Glomerular visceral epithelial cell (primary cell): ENCODE results near the gene GNS.

ENCODE experiments used
- DNase-seq: peaks from one replicate; pipeline ENCODE4 v3.0.0-alpha.2; 2016; ENCODE audit errors: extremely low spot score

The GNS gene

DNA sequence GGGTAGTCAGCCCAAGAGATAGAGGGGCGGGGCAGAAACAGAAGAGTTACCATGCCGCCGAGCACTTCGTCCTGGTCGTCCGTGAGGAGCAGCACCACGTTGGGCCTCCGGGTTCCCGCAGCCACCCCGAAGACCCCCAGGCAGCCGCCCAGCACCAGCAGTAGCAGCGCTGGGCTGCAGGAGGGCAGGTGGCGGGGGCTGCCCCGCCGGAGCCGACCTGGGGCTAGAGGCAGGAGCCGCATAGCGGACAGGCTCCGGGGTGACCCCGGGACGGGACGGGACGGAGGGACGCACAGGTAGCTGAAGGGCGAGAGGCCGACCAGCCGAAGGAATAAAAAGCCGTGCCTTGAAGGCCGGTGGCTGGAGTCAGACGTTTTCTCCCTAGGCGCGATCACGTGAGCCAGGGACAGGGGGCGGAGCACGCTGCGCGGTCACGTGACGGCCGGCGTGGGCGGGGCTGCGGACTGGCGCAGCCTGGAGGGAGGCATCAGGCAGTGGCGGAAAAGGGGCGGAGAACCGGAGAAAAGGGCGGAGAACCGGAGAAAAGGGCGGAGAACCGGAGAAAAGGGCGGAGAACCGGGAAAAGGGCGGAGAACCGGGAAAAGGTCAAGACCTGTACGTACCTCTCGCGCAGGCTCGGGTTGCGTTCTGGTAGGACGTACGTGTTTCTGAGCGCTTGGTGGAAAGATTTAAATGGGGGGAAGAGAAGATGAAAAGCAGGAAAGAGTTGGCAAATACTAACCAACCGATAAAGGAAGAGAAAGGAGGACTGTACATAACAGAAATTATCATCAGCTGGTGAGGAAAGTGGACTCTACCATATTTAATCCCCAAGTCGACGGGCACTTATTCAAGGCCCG lies at the start of gene GNS:
TSS of gene GNS (minus strand) at position 372 of the 860 bp plus-strand sequence. CDS start at position 242, 130 bp downstream.
- DNase-seq: peak; percentile 91

DNA sequence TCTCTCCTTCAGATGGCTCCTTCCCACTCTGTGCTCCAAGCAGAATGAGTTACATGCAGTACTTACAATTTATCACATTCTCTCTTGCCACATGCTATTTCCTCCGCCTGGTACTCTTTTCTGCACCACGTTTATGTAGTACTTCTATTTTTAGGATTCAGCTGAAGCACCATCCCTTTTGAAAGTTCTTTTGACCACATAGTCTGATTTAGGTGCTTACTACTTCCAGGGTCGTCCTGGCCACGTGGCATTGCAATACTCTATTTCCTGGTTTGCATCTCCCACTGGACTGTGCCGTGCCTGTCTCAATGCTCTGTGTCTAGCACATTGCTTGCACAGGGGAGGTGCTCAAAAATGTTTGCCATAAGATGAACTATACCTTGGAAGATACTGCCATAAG lies 48.9 kb upstream of the GNS start:
- no peak for DNase-seq

DNA sequence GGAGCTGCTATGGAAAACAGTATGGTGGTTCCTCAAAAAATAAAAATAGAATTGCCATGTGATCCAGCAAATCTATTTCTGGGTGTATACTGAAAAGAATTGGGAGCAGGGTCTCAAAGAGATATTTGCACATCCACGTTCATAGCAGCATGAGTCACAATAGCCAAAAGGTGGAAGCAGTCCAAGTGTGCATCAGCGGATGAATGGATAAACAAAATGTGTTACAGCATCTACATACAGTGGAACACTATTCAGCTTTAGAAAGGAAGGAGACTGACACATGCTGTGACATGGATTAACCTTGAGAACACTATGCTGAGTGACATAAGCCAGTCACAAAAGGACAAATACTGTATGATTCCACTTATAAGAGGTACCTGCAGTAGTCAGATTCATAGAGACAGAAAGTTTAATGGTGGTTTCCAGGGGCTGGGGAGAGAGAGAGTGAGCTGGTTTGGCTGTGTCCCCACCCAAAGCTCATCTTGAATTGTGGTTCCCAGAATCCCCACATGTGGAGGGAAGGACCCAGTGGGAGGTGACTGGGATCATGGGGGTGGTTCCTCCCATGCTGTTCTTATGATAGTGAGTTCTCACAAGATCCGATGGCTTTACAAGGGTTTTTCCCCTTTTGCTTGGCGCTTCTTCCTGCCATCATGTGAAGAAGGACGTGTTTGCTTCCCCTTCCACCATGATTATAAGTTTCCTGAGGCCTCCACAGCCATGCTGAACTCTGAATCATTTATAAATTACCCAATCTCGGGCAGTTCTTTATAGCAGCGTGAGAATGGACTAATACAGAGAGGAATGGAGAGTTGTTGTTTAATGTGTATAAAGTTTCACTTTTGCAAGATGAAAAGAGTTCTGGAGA lies 47.6 kb upstream of the GNS start:
- no peak for DNase-seq

DNA sequence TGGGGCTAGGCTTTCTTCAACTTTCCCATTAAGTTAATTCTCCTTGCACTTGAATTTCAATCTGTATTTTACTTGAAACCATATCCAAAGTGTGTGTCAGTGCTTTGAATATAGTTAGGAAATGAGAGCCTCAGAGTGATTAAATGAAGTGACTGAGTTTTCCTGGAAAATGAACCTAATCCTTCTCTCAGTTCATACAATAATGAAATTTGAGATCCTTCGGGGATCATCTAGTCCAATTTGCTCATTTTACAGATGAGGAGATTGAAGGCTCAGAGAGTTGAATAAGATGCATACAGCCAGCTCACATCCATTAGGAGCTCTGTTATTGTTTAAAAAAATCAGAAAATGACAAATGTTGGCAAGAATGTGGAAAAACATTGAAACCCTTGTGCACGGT lies 47.0 kb upstream of the GNS start:
- no peak for DNase-seq

DNA sequence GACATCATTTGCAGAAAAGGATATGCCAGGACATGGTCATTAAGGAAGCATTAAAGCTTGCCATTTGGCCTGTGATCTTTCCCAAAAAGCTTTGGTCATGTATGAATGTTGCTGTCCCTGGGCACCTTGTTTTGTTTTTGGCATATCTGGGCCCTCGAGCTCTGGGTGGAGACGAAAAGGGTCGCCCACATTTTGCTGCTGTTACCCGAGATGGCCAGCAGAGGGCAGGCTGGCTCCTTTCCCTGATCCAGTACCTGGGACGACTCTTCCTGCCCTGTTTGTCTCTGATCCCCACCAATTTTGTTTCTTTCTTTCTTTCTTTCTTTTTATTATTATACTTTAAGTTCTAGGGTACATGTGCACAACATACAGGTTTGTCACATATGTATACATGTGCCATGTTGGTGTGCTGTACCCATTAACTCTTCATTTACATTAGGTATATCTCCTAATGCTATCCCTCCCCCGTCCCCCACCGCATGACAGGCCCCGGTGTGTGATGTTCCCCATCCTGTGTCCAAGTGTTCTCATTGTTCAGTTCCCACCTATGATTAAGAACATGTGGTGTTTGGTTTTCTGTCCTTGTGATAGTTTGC lies 43.1 kb upstream of the GNS start:
- peak; percentile 44 for DNase-seq

DNA sequence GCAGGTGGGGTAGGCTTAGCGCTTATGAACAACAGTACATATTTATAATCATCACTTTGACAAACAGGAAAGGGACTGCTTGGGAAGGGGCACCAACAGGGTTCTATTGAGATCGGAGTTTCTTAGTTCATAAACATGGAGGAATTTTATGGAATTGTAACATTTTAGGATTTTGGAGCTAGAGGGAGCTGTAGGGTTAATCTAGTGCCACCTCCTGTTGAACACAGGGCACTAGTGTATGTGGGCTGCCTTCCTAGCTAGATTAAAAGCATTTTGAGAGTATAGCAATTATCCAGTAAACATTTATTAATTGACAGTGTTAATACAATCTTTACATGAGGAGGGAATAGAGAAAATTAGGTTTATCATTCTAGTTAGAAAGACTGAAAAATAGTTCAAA lies 42.2 kb upstream of the GNS start:
- DNase-seq: no peak

DNA sequence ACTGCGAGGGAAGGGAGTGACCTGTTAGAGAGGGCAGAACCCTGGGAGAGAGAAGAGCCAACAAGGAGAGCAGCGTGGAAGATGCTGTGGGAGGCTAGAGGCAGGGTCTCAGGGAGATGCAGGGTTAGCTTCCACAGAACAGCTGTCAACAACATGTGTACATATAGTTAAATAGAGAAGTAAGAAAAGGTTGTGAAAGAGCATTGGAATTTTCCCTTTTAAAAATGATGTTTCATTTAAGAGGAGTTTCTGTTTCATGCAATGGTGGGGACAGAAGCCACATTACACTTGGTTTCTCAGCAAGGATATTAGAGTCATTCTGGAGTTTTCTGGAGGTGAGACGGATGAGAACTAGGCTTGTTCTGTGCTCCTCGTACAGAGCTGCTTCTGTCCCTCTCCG lies 41.4 kb upstream of the GNS start:
- DNase-seq: no peak

DNA sequence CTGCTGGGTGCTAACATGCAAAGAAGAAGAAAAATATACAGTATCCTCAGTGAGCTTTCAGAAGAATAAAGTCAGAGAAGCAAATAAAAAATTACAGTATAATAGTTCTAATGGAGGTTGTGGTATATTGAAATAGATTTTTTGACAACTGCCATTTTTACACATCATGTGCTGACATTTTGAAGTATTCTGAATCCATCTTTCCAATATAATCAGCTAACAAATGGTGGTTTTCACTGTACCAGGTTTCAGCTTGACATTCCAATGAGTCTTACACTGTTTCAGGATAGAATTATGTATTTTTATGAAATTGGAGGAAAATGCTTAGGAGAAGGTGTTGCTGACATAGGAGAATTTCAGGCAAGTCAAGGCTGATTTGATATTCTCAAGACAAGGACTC lies 39.0 kb upstream of the GNS start:
- no peak for DNase-seq

DNA sequence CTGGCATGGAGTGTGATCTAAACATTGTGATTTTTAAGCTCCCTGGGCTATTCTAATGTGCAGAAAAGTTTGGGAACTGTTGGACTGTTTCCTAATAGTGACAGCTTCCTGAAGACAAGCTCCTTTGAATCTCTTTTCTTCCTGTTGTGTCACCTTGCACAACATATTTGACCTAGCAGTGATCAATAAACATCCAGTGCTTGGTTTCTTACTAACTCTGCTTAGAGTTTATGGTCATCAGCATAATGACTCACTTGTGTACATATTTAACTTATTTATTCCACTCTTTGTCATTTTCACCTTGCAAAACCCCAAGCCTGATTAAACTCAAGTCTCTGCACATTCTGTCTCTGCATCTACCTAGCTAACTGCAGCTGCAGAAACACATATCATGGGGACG lies 38.0 kb upstream of the GNS start:
- no peak for DNase-seq

DNA sequence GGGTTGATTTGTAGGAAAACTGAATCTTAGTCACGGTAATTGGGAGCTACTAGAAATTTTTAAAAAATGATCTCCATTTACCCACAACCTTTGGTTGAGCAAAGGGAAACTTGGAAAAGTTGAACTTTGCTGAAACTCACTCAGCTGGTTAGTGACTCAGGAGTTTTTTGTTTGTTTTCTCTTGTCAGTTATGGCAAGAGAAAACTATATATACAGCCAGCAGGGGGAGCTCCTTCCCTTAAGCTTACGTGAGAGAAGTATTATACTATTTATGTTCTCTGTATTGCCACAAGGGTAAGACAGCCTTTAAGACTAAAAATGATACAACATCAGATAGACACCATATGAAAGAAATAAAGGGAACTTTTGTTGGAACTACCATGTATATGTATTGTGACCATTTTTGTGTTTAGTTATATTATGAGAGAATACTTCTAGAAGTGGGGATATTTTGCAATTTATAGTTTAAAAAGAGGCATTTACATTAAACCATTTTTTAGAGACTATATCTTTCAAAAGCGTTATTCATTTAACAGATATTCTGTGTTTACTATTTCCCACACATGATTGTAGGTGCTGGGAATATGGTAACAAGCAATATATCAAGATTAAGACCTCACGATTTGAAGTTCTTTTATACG lies 37.1 kb upstream of the GNS start:
- DNase-seq: peak; percentile 82

DNA sequence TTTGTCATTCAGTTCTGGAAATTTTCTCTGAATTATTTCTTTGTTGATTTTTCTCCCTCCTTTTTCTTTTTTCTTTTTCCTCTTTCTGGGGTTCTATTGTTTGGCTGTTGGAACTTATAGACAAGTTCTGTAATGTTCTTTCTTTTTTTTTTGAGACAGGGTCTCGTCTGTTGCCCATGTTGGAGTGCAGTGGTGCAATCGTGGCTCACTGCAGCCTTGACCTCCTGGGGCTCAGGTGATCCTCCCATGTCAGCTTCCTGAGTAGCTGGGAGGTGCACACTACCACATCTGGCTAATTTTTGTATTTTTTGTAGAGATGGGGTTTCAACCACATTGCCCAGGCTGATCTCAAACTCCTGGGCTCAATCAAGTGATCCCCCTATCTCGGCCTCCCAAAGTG lies 35.1 kb upstream of the GNS start:
- no peak for DNase-seq

DNA sequence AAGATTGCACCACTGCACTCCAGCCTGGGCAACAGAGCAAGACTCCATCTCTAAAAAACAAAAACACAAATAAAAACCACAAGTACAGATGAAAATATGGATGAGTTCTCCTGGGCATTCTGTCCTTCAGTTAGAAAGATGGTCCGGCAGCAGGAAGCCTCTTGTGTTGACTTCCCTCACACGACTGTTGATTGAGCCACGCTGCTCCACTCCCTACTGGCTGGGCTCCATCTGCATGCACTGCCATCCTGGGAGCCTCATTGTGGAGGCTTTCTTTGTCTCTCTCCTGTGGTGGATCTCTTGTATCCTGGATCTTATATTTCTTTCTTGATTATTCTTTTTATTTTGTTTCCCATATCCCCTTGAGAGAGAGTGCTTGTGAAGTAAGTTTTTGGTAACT lies 34.4 kb upstream of the GNS start:
- no peak for DNase-seq

DNA sequence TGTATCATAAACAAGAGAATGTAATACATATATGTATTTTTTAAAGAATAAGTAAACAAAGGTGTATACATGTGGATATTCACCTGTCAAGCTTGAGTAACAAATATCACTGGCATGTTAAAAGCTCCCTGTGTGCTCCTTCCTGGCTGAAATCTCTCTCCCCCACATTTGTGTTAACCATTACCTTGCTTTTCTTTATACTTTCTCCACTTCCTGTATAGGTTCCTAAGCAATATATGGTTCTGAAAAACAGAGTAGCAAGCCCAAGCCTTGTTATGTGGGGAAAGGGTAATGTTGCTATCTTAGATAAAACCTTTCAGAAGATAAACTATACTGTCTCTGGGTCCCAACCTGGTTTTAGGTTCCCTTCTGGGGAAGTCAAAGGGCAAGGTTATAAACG lies 32.9 kb upstream of the GNS start:
- no peak for DNase-seq

DNA sequence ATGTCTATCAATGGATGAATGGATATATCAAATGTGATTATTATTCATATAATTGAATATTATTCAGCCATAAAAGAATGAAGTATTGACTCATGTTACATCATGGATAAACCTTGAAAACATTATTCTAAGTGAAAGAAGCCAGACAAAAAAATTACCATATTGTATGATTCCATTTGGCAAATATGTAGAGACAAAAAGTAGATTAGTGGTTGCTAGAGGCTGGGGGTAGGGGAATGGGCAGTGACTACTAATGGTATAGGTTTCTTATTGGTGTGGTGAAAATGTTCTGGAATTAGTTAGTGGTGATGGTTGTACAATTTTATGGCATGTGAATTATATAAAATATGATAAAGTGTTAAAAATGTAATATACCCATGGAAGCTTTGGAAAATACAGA lies 31.8 kb upstream of the GNS start:
- no peak for DNase-seq

DNA sequence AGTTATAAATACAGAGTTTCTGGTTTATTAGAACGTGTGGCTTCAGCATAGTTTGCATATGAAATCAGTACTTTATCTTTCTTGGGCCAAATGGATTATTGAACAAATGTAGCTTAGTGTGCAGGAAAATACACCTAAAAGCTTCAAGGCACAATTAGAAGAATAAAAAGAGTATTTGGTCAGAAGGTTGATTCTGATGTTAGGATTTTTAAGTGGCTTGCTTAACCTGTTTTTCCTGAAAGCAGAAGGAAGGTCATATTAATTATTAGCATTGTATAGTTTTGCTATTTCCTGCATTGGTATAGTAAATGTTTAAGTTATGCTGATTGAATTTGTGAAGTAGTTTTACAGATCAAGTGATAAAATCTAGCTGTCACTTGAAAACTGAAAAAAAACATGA lies 31.0 kb upstream of the GNS start:
- DNase-seq: no peak

DNA sequence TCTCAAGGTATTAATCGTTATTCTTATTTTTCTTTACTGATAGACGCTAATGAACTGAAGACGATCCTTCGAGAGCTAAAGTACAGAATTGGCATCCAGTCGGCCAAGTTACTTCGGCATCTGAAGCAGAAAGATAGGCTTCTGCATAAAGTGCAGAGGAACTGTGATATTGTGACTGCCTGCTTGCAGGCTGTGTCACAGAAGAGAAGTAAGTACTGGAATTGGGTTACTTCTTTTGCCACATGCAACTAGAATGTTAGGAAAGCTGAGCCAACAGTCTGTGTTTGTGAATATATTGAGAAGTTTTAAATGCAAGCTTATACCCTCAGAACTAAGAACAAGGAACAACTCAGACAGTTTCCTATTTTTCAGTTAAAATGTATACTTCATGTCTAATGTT lies 26.6 kb upstream of the GNS start:
- no peak for DNase-seq

DNA sequence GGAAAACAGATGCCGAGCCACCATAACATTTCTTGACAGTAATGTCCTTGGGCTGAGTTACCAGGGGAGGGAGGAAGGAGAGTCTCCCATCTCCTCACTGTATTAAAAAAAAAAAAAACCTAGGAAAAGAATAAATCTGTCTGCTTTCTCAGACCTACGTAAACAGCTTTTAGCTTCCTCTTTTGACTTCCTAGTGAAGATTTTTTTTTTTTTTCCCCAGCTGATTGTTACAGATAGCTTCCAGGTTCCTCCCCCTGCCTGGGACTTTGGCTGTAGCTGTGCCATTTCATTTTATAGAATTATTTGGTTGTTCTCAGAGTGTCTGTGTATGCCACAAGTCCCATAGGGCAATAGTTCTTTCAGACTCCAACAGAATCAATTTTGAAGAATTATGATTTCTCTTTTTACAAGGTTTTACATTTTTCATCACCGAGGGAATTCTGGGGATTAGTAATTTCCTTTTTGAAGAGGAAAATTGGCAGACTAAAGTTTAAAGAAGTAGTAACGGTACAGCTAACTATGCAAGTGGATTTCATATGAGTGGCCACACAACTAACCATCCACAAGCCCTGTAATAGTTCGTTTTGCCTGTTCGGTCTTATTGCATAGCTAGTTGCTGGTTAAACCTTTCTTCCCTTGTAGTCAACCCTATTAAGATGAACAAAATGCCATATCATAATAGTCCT lies 23.1 kb upstream of the GNS start:
- DNase-seq: no peak

DNA sequence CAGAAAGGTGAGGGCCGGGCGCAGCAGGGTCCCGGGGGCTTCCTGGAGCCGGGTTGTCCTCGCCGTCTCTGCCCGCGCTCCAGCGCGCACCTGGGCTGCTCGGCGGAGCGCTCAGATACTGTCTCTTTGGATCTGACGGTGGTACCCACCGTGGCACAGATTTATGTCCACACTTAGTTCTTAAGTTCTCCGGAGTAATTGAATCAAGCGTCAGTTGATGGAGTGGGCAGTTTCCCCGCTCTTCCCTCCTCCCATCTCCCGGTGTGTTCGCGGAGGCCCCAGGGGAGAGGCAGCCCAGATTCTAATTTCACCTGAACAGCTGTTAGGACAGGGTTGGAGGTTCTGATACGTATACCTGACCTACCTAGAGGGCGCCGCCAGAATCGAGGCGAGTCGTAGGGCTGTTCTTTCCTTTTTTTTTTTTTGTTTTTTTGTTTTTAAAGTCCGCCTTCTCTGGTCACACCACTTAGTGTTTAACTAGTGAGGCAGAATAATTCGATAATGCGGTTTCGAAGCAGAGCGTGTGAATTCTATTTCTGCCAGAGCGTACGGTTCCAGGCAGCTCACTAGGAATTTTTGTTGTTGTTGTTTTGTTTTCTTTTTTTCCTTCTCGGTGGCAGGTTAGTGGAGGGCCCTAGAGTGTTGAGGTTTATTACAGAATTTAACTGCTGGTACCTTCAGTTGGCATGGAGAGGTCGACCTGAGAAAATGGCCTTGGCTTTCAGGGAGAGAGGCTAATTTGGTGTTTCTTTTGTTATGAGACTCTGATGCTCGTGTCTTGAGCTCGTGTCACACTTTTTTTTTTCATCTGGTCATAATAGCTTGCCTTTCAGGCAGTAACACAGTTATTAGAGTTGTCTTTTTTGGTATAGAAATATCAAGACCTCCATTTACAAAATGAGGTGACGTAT lies 22.3 kb upstream of the GNS start:
- DNase-seq: no peak

DNA sequence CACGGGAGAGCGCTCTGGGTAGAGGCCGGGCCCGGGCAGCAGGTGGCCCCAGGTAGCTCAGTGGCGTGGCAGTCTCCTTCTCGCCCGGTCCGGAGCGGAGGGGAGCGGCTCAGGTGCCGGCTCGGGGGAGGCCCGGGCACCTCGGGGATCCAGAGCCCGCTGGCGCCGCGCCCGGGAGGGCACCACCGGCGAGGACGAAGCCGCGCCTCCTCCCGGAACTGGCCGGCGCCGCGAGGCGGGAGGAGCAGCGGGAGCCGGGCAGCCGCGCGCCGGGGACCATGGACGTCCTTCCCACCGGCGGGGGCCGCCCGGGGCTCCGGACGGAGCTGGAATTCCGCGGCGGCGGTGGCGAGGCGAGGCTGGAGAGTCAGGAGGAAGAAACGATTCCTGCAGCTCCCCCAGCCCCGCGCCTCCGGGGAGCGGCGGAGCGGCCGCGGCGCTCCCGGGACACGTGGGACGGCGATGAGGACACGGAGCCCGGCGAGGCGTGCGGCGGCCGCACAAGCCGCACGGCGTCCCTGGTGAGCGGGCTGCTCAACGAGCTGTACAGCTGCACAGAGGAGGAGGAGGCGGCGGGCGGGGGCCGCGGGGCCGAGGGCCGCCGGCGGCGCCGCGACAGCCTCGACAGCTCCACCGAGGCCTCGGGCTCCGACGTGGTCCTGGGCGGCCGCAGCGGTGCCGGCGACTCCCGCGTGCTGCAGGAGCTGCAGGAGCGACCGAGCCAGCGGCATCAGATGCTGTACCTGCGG lies 21.5 kb upstream of the GNS start:
- peak; percentile 14 for DNase-seq

DNA sequence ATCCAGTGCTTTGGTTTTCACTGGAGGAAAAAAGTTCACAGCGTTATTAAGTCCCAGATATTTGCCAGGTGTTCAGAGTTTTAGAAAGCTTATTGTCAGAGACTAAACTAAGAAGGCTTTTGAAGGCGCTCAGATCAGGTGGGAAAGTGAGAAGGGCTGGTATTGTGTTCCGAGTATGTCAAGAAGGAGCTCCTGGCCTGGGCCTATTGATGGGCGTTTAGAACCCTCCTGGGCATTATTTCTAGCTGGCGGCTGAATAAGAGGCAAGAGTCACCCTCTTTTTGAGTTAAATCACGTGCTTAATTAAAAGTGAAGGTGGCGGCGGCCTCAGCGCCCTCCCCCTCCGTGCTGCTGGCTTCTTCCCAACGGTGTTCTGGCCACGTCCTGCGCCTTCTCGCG lies 20.9 kb upstream of the GNS start:
- DNase-seq: no peak
